CD4-positive, alpha-beta T cell (primary cell): ENCODE results near the gene BRME1. TPM values are rescaled to one million over a fixed set of nuclear protein-coding genes. Genes with fewer than 3 reads are reported as not detected.

Experiments
- ATAC-seq: fragments of 200-7000 bp; cut with Tn5 transposase; one replicate; pipeline ENCODE4 v1.10.0; 2022; ENCODE audit warnings: mild to moderate bottlenecking; ENCODE audit not compliant: poor library complexity
- CTCF ChIA-PET: fragments of 350-600 bp; sonication (Branson Sonifier 250); formaldehyde crosslinking; loops from one replicate; lab custom pipeline; 2021; ENCODE audit warnings: antibody characterized with exemption, inconsistent platforms; lab: Charles Lee
- POLR2A ChIA-PET: fragments of 350-600 bp; sonication (Branson Sonifier 250); formaldehyde crosslinking; loops from one replicate; lab custom pipeline; 2021; ENCODE audit warnings: antibody characterized with exemption, inconsistent platforms; lab: Charles Lee
- DNase-seq, 14 experiments: peaks; one replicate each; pipeline ENCODE4 v3.0.0-alpha.2; 2013 to 2020; ENCODE audit warnings: mixed read lengths in 2 of 14
- H3K27ac ChIP-seq, 2 donors: one replicate each; pipeline versions ENCODE4 v1.5.1 to v1.7.0; 2013; ENCODE audit warnings: low read length in 2 of 2, low read depth in 1 of 2, mild to moderate bottlenecking in 1 of 2
- H3K27me3 ChIP-seq, 2 experiments: 1 replicate in 1 of 2; 2 replicates in 1 of 2; pipeline versions ENCODE4 v1.6.1 to v1.7.0; 2013; ENCODE audit warnings: low read length in 2 of 2, control low read depth in 1 of 2, mild to moderate bottlenecking in 1 of 2, moderate library complexity in 1 of 2; ENCODE audit not compliant: insufficient read depth in 2 of 2, control insufficient read depth in 1 of 2
- H3K36me3 ChIP-seq: one replicate; pipeline ENCODE4 v1.6.1; 2013; ENCODE audit warnings: low read length, control low read depth; ENCODE audit not compliant: insufficient read depth
- H3K4me1 ChIP-seq: one replicate; pipeline ENCODE4 v1.6.1; 2013; ENCODE audit warnings: low read length, control low read depth; ENCODE audit not compliant: insufficient read depth
- H3K4me3 ChIP-seq: one replicate; pipeline ENCODE4 v1.5.1; 2013; ENCODE audit warnings: mild to moderate bottlenecking, low read length, moderate library complexity
- H3K9me3 ChIP-seq, 2 experiments: 1 replicate in 1 of 2; 2 replicates in 1 of 2; pipeline versions ENCODE4 v1.6.1 to v1.7.0; 2013; ENCODE audit warnings: low read length in 2 of 2, mild to moderate bottlenecking in 2 of 2, control low read depth in 1 of 2, moderate library complexity in 1 of 2; ENCODE audit not compliant: control insufficient read depth in 1 of 2, insufficient read depth in 1 of 2
- H3K27ac Mint-ChIP-seq: one replicate; pipeline ENCODE4 v1.8.0; 2020; ENCODE audit warnings: mixed read lengths
- H3K27me3 Mint-ChIP-seq: one replicate; pipeline ENCODE4 v1.8.0; 2021; ENCODE audit warnings: mixed read lengths
- H3K36me3 Mint-ChIP-seq: one replicate; pipeline ENCODE4 v1.8.0; 2021; ENCODE audit warnings: low read depth, mixed read lengths
- H3K4me1 Mint-ChIP-seq: one replicate; pipeline ENCODE4 v1.8.0; 2021; ENCODE audit warnings: low read depth, mixed read lengths
- H3K4me3 Mint-ChIP-seq: one replicate; pipeline ENCODE4 v1.8.0; 2020; ENCODE audit warnings: mild to moderate bottlenecking, mixed read lengths
- H3K9me3 Mint-ChIP-seq: one replicate; pipeline ENCODE4 v1.8.0; 2020; ENCODE audit warnings: mixed read lengths
- CTCF ChIP-seq: fragments of 200-600 bp; IDR thresholded peaks from one replicate; pipeline ENCODE4 v1.8.0; 2022; ENCODE audit warnings: antibody characterized with exemption, mild to moderate bottlenecking
- intact Hi-C, 2 experiments: fragments of 100-400 bp; cut with DNase I in 1 of 2; cut with micrococcal nuclease in 1 of 2; formaldehyde crosslinking; loops; one replicate each; pipeline versions ENCODE4 v1.15.1 to v1.9.0; 2023 to 2025; cut with DNase I, micrococcal nuclease
- total RNA-seq, 174 experiments: library from RNA in 2 of 174; stranded (reverse) in 2 of 174; gene quantifications; one replicate each; pipeline ENCODE4 v1.2.3 and lab custom pipeline; 2021 to 2026

BRME1 gene
- total RNA-seq, 2 experiments from 2014 or later = 1.1 to 1.3 TPM

GRCh38 chr19:13946414-13946813 is 40.5 kb upstream of the BRME1 start:
- no peaks in the 10 kb centered on the region for H3K9me3 Mint-ChIP-seq
- no peaks in the 10 kb centered on the region for H3K27me3 Mint-ChIP-seq
- no peaks in the 10 kb centered on the region for H3K36me3 Mint-ChIP-seq
- ChIA-PET POLR2A (no interaction called here), CTCF (no interaction called here)
- H3K27ac Mint-ChIP-seq = no peak overlapping the region
- H3K36me3 ChIP-seq = no peaks in the 10 kb centered on the region
- no peak for ATAC-seq
- no peaks in the 10 kb centered on the region for H3K4me1 Mint-ChIP-seq
- H3K27ac ChIP-seq = no peak overlapping the region
- no peak overlapping the region for H3K4me3 ChIP-seq
- H3K27me3 ChIP-seq = no peaks in the 10 kb centered on the region
- intact Hi-C loops = no loop called here
- no peak for TF ChIP-seq CTCF
- no peak overlapping the region for H3K4me3 Mint-ChIP-seq
- no peak for DNase-seq
- peaks cover 0 to 8% of the 10 kb centered on the region in 2 experiments for H3K9me3 ChIP-seq
- no peaks in the 10 kb centered on the region for H3K4me1 ChIP-seq

- no peak overlapping the region for H3K4me3 ChIP-seq
- no peak for DNase-seq
- no peak overlapping the region for H3K27ac ChIP-seq
- no peaks in the 10 kb centered on the region for H3K4me1 Mint-ChIP-seq
- no peaks in the 10 kb centered on the region for H3K36me3 Mint-ChIP-seq
- intact Hi-C loops = no loop called here
- H3K4me1 ChIP-seq = peaks cover 5% of the 10 kb centered on the region
- TF ChIP-seq CTCF = no peak
- CTCF ChIA-PET = no interaction called here
- peaks cover 3 to 9% of the 10 kb centered on the region in 2 experiments for H3K27me3 ChIP-seq
- no peak for ATAC-seq
- H3K4me3 Mint-ChIP-seq = no peak overlapping the region
- H3K27me3 Mint-ChIP-seq = peaks cover 5% of the 10 kb centered on the region
- POLR2A ChIA-PET = no interaction called here
- H3K27ac Mint-ChIP-seq = no peak overlapping the region
- no peaks in the 10 kb centered on the region for H3K36me3 ChIP-seq
- peaks cover 0 to 8% of the 10 kb centered on the region in 2 experiments for H3K9me3 ChIP-seq
- no peaks in the 10 kb centered on the region for H3K9me3 Mint-ChIP-seq
Observed at GRCh38 chr19:13942023-13942684, 36.2 kb upstream of the BRME1 start.

- Histone ChIP-seq H3K27ac (no peak within 1 kb of the TSS), H3K4me3 (no peak within 1 kb of the TSS), H3K9me3 (peaks cover 0 to 8% of the 10 kb centered on the region in 2 experiments), H3K4me1 (peaks cover 5% of the 10 kb centered on the region), H3K27me3 (peaks cover 7 to 9% of the 10 kb centered on the region in 2 experiments), H3K36me3 (no peaks in the 10 kb centered on the region)
- Mint-ChIP-seq H3K27me3 (peaks cover 11% of the 10 kb centered on the region), H3K36me3 (no peaks in the 10 kb centered on the region), H3K9me3 (no peaks in the 10 kb centered on the region), H3K4me3 (no peak within 1 kb of the TSS), H3K4me1 (no peaks in the 10 kb centered on the region), H3K27ac (no peak within 1 kb of the TSS)
- ATAC-seq (no peak), DNase-seq (no peak)
- intact Hi-C loops = no loop called here
- ChIA-PET CTCF (no interaction called here), POLR2A (no interaction called here)
- no peak for TF ChIP-seq CTCF
Observed at GRCh38 chr19:13938301-13939064, 32.6 kb upstream of the BRME1 start, which contains the start of gene PODNL1. PODNL1 (minus strand) TSS chr19:13938417; CDS start chr19:13938181, 236 bp downstream.
